Mammary epithelial cell (primary cell): ENCODE measurements around the gene EXOC6B.

ENCODE experiments used
- CTCF ChIP-seq, 2 donors: IDR thresholded peaks in 1 of 2; conservative IDR thresholded peaks in 1 of 2; 2 replicates each; pipeline ENCODE4 v1.5.1; 2011 to 2012; ENCODE audit warnings: inconsistent platforms in 2 of 2, low read length in 2 of 2, mild to moderate bottlenecking in 2 of 2, control low read depth in 1 of 2, low read depth in 1 of 2; ENCODE audit not compliant: insufficient read depth in 1 of 2; ENCODE audit errors: extremely low read depth in 1 of 2
- EZH2 ChIP-seq: IDR thresholded peaks from 2 replicates; pipeline ENCODE4 v1.6.1; 2012; ENCODE audit warnings: low read length, inconsistent platforms, borderline replicate concordance

- TF ChIP-seq CTCF (conservative IDR thresholded peaks at IDR 0.05 in 1 of 2, IDR thresholded peaks at IDR 0.05 in 1 of 2; ENCODE audit: extremely low read depth in 1 of 2, insufficient read depth in 1 of 2, low read depth in 1 of 2, low read length in 2 of 2), result no peak
- TF ChIP-seq EZH2, result no peak
Measured at GRCh38 chr2:72572501-72572900, 253.3 kb downstream of the EXOC6B start.
